GM12891 (cell line): ENCODE results near the gene ANO4.

ENCODE experiments used
- DNase-seq: peaks from one replicate; pipeline ENCODE4 v3.0.0; 2011; ENCODE audit warnings: low spot score; ENCODE audit not compliant: insufficient read length
- FAIRE-seq: peaks from 2 replicates; lab custom pipeline; 2011; peaks lifted over from hg19 to GRCh38; lab: Jason Lieb, UNC
- PAX5 ChIP-seq: IDR thresholded peaks from 2 replicates; pipeline ENCODE4 v1.6.1; 2011; ENCODE audit warnings: low read length, moderate library complexity, mild to moderate bottlenecking; ENCODE audit not compliant: insufficient read depth, severe bottlenecking
- POLR2A ChIP-seq: IDR thresholded peaks from 2 replicates; pipeline ENCODE4 v1.6.1; 2011; ENCODE audit warnings: low read depth, low read length, control low read depth
- POLR2AphosphoS5 ChIP-seq: IDR thresholded peaks from 2 replicates; pipeline ENCODE4 v1.6.1; 2011; ENCODE audit warnings: low read depth, low read length, control low read depth
- POU2F2 ChIP-seq: IDR thresholded peaks from 2 replicates; pipeline ENCODE4 v1.6.1; 2011; ENCODE audit warnings: low read depth, mild to moderate bottlenecking, control low read depth, low read length, moderate library complexity
- SPI1 ChIP-seq: IDR thresholded peaks from 2 replicates; pipeline ENCODE4 v1.6.1; 2011; ENCODE audit warnings: low read depth, low read length, control low read depth
- TAF1 ChIP-seq: IDR thresholded peaks from 2 replicates; pipeline ENCODE4 v1.6.1; 2011; ENCODE audit warnings: low read depth, low read length, control low read depth

ANO4 gene

DNA sequence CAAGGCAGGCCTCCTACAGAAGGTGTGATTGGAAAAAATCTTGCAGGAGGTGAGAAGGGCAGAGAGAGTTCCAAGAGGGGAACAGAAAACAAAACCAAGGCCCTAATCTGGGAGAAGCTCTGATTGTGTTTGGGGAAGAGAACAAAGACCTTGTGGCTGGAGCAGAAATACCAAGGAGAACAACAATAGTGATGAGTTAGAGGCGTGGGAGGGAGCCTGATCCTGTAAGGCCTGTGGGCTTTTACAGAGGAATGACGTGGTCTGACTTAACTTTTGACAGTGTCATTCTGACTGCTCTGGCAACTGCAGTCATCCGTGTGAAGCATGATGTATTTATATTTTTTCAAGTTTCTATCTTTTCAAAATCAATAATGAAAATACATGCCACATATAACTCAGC lies 200.6 kb downstream of the ANO4 start:
- FAIRE-seq (no peak), DNase-seq (no peak)
- peak; percentile 51 for TF ChIP-seq SPI1
- no peak for TF ChIP-seq TAF1
- no peak for TF ChIP-seq POU2F2

GRCh38 chr12:100995771-100996170 lies 201.2 kb downstream of the ANO4 start:
- DNase-seq, result no peak
- TF ChIP-seq POLR2A, result no peak
- no peak for TF ChIP-seq PAX5
- 0 out of 2 replicates have a peak, but pooled peaks have one; percentile 19 for TF ChIP-seq POU2F2
- peak; percentile 97 for TF ChIP-seq SPI1
- TF ChIP-seq POLR2AphosphoS5, result no peak
- FAIRE-seq, result no peak

- DNase-seq, result no peak
- FAIRE-seq, result peak; percentile 78
- peak; percentile 96 for TF ChIP-seq SPI1
- TF ChIP-seq POLR2AphosphoS5, result no peak
- peak; percentile 7 for TF ChIP-seq PAX5
- TF ChIP-seq POLR2A, result no peak
Observed at GRCh38 chr12:101001669-101002068, 207.1 kb downstream of the ANO4 start.

DNA sequence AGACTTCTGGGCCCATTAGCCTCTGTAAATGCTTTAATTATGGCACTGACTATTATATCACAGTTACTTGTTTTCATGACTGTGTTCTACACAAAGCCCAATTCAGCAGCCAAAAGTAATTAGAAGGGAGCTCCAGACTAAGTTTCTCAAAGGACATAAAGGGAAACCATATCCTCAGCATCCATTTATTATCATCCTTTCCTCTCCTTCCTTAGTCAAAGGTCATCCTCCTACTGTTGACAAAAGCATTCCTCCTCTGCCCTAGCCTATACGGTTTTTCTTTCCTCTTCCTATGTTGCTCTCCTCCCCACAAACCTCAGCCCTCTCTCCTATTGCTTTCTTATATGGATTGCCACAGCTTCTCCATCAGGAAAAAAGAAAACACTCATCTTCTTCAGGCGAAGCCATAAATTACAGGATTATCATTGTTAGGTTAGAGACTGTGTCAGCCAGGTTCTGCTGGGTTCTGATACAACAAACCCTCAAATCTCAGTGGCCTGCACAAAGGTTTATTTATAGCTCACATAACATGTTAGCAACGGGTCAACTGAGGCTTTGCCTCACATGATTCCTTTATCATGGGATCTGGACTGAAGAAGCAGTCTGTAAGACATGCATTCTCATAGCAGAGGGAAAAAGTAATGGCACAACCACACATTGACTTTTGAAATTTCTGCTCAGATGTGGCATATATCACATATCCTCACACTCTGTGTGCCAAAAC lies 208.3 kb downstream of the ANO4 start:
- TF ChIP-seq SPI1, result no peak
- no peak for TF ChIP-seq POLR2AphosphoS5
- TF ChIP-seq PAX5, result no peak
- no peak for TF ChIP-seq POLR2A
- no peak for TF ChIP-seq TAF1
- no peak for TF ChIP-seq POU2F2
- FAIRE-seq (no peak), DNase-seq (no peak)

DNA sequence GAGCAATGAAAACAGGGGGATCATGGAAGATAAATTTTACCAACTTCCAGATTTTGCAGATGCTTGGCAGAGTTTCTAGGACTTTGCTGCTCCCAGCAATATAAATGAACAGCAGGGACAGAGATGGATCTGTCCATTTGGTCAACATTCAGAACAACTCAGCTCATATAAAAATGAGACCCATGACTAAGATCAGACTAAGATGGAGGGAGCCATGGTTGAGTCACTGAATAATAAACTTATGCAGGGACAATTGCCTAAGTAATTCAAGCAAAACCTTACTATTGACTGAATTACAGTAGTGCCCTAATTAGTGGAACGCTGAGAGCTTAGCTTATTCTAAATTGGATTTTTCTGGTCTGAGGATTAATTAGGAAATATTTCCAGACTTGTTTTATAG lies 210.3 kb downstream of the ANO4 start:
- no peak for FAIRE-seq
- TF ChIP-seq TAF1 (no peak), POU2F2 (no peak), POLR2A (no peak), POLR2AphosphoS5 (no peak), SPI1 (no peak), PAX5 (no peak)
- no peak for DNase-seq

DNA sequence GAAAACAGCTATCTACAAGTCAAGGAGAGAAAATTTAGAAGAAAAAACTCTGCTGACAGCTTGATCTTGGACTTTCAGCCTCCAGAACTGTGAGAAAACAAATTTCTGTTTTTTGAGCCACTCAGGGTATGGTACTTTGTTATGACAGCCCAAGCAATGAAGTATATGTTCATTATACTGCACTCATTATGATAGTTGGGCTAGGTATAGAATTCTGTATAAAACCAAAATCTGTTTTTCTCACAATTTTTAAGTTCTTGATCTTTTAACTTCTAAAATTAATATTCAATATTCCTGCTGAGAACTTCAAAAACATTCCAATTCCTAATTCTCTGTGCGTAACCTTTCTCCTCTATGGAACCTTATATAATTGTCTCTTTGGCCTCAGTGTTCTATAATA lies 214.7 kb downstream of the ANO4 start:
- no peak for TF ChIP-seq POLR2A
- TF ChIP-seq SPI1, result no peak
- TF ChIP-seq TAF1, result no peak
- no peak for TF ChIP-seq POU2F2
- no peak for TF ChIP-seq POLR2AphosphoS5
- no peak for TF ChIP-seq PAX5
- FAIRE-seq, result no peak
- no peak for DNase-seq

DNA sequence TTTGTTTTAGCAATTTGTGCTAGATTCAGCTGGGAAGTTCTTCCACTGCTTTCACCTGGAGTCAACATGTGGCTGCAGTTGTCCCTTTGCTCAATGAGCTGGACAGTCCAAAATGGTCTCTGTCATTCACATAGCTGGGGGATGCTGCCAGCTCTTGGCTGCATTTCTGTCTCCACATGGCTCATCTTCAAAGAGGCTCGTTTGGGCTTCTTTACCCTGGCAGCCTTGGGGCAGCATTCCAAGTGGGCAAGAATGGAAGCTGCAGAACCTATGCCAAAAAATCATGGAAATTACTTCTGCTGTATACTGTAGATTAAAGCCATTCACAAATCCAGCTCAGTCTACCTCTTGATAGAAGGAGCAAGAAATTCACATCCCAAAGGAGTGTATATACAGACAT lies 216.3 kb downstream of the ANO4 start:
- FAIRE-seq (no peak), DNase-seq (no peak)
- TF ChIP-seq SPI1 (no peak), POLR2AphosphoS5 (no peak), POU2F2 (no peak), PAX5 (no peak), POLR2A (no peak), TAF1 (no peak)

GRCh38 chr12:101013993-101014392 lies 219.4 kb downstream of the ANO4 start:
- no peak for TF ChIP-seq POLR2AphosphoS5
- DNase-seq, result no peak
- FAIRE-seq, result no peak

- DNase-seq (no peak), FAIRE-seq (no peak)
- TF ChIP-seq POLR2AphosphoS5 (no peak), POU2F2 (no peak), POLR2A (no peak), PAX5 (no peak), TAF1 (no peak), SPI1 (no peak)
Observed at GRCh38 chr12:101015044-101015443, 220.5 kb downstream of the ANO4 start.

GRCh38 chr12:101018540-101018939 lies 224.0 kb downstream of the ANO4 start:
- FAIRE-seq (no peak), DNase-seq (no peak)
- TF ChIP-seq PAX5, result no peak
- no peak for TF ChIP-seq SPI1
- no peak for TF ChIP-seq TAF1
